Vagina (tissue), 2 donors: Measurements from ENCODE around the gene TOR4A. TPM values are rescaled to one million over a fixed set of nuclear protein-coding genes. Genes with fewer than 3 reads are reported as not detected.

ENCODE experiments used
- DNase-seq, 2 donors: peaks; one replicate each; pipeline ENCODE4 v3.0.0-alpha.2; 2017; ENCODE audit errors: extremely low spot score in 2 of 2
- H3K27ac ChIP-seq: fragments of 200-600 bp; sonication (generic); one replicate; pipeline ENCODE4 v1.5.1; 2019
- H3K27me3 ChIP-seq: fragments of 200-600 bp; sonication (generic); one replicate; pipeline ENCODE4 v1.5.1; 2019
- H3K36me3 ChIP-seq, 2 donors: fragments of 200-600 bp; sonication (generic); one replicate each; pipeline ENCODE4 v1.5.1; 2017 to 2019
- H3K4me1 ChIP-seq: fragments of 200-600 bp; sonication (generic); one replicate; pipeline ENCODE4 v1.5.1; 2019
- H3K4me3 ChIP-seq, 2 donors: fragments of 200-600 bp; sonication (generic); 1 replicate in 1 of 2; 2 replicates in 1 of 2; pipeline ENCODE4 v1.5.1; 2016 to 2019
- H3K9me3 ChIP-seq: fragments of 200-600 bp; sonication (generic); one replicate; pipeline ENCODE4 v1.5.1; 2019
- CTCF ChIP-seq, 3 experiments: fragments of 450-650 bp in 2 of 3; fragments of 200-600 bp in 1 of 3; sonication (generic) in 1 of 3; IDR thresholded peaks; one replicate each; pipeline ENCODE4 v1.5.1; 2017 to 2019; ENCODE audit warnings: antibody characterized with exemption in 3 of 3, mild to moderate bottlenecking in 2 of 3, moderate library complexity in 2 of 3
- POLR2A ChIP-seq, 2 donors: fragments of 450-650 bp; IDR thresholded peaks; one replicate each; pipeline ENCODE4 v1.6.1; 2017; ENCODE audit warnings: antibody characterized with exemption in 2 of 2, mild to moderate bottlenecking in 2 of 2, moderate library complexity in 2 of 2
- POLR2AphosphoS5 ChIP-seq, 2 donors: sonication (generic); formaldehyde crosslinking; IDR thresholded peaks; one replicate each; pipeline ENCODE4 v1.9.0; 2017; ENCODE audit warnings: antibody characterized with exemption in 2 of 2, mild to moderate bottlenecking in 2 of 2, low read depth in 1 of 2; ENCODE audit not compliant: insufficient read depth in 1 of 2
- intact Hi-C: fragments of 100-400 bp; cut with DNase I; formaldehyde crosslinking; loops from one replicate; pipeline ENCODE4 v1.15.1; 2023
- total RNA-seq: library from RNA; depleted of rRNA; stranded (reverse); fragments of >200 nt; gene quantifications from one replicate; pipeline ENCODE4 v1.2.3, GENCODE V29; 2016

TOR4A gene
- total RNA-seq, 1 donor from 2014 or later: 13.0 TPM

GRCh38 chr9:137296670-137297664 lies 19.4 kb downstream of the TOR4A start:
- no peaks in the 10 kb centered on the region for H3K9me3 ChIP-seq
- intact Hi-C loops: loop anchor here (5.0 kb wide), 1 partner anchor 110 kb away; no protein-coding TSS in a partner anchor
- H3K27ac ChIP-seq: peak overlapping the region; percentile 53
- no peaks in the 10 kb centered on the region for H3K36me3 ChIP-seq
- peaks cover 8% of the 10 kb centered on the region for H3K27me3 ChIP-seq
- DNase-seq: no peak
- H3K4me3 ChIP-seq: peak overlapping the region in 1 of 2 donors; percentile 56
- peaks cover 42% of the 10 kb centered on the region for H3K4me1 ChIP-seq
- no peak for TF ChIP-seq POLR2A (IDR thresholded peaks at IDR 0.05)
- TF ChIP-seq CTCF (IDR thresholded peaks at IDR 0.05): no peak
- TF ChIP-seq POLR2AphosphoS5 (IDR thresholded peaks at IDR 0.05; ENCODE audit: insufficient read depth in 1 of 2, low read depth in 1 of 2): peak in 1 of 2 donors; percentile 24

- Histone ChIP-seq H3K27ac (peak overlapping the region; percentile 51), H3K36me3 (no peaks in the 10 kb centered on the region), H3K9me3 (no peaks in the 10 kb centered on the region), H3K27me3 (peaks cover 8% of the 10 kb centered on the region), H3K4me3 (no peak overlapping the region), H3K4me1 (peaks cover 48% of the 10 kb centered on the region)
- intact Hi-C loops: loop anchor here (5.0 kb wide), 1 partner anchor 109 kb away; no protein-coding TSS in a partner anchor
- TF ChIP-seq POLR2A (IDR thresholded peaks at IDR 0.05): no peak
- TF ChIP-seq CTCF (IDR thresholded peaks at IDR 0.05): no peak
- TF ChIP-seq POLR2AphosphoS5 (IDR thresholded peaks at IDR 0.05; ENCODE audit: insufficient read depth in 1 of 2, low read depth in 1 of 2): no peak
- DNase-seq: no peak
Measured at GRCh38 chr9:137297966-137298365, 20.4 kb downstream of the TOR4A start.

GRCh38 chr9:137298401-137299202 lies 21.1 kb downstream of the TOR4A start:
- Histone ChIP-seq H3K27me3 (peaks cover 8% of the 10 kb centered on the region), H3K9me3 (no peaks in the 10 kb centered on the region), H3K4me3 (peak overlapping the region in 1 of 2 donors; percentile 53), H3K4me1 (peaks cover 55% of the 10 kb centered on the region), H3K36me3 (no peaks in the 10 kb centered on the region), H3K27ac (peak overlapping the region; percentile 51)
- no peak for DNase-seq
- intact Hi-C loops: loop anchor here (5.0 kb wide), 1 partner anchor 109 kb away; no protein-coding TSS in a partner anchor
- peak in 1 of 2 donors; percentile 24 for TF ChIP-seq POLR2AphosphoS5 (IDR thresholded peaks at IDR 0.05; ENCODE audit: insufficient read depth in 1 of 2, low read depth in 1 of 2)
- no peak for TF ChIP-seq CTCF (IDR thresholded peaks at IDR 0.05)

- Histone ChIP-seq H3K27ac (peak overlapping the region; percentile 51), H3K27me3 (peaks cover 8% of the 10 kb centered on the region), H3K36me3 (no peaks in the 10 kb centered on the region), H3K9me3 (no peaks in the 10 kb centered on the region), H3K4me1 (peaks cover 61% of the 10 kb centered on the region), H3K4me3 (peak overlapping the region in 1 of 2 donors; percentile 53)
- no peak for TF ChIP-seq CTCF (IDR thresholded peaks at IDR 0.05)
- TF ChIP-seq POLR2AphosphoS5 (IDR thresholded peaks at IDR 0.05; ENCODE audit: insufficient read depth in 1 of 2, low read depth in 1 of 2): no peak
- TF ChIP-seq POLR2A (IDR thresholded peaks at IDR 0.05): no peak
- no peak for DNase-seq
- intact Hi-C loops: loop anchor here (5.0 kb wide), 1 partner anchor 108 kb away; no protein-coding TSS in a partner anchor
Measured at GRCh38 chr9:137299203-137299565, 21.7 kb downstream of the TOR4A start.
